Measurements from ENCODE around the gene TPH2.

Gene TPH2

DNA sequence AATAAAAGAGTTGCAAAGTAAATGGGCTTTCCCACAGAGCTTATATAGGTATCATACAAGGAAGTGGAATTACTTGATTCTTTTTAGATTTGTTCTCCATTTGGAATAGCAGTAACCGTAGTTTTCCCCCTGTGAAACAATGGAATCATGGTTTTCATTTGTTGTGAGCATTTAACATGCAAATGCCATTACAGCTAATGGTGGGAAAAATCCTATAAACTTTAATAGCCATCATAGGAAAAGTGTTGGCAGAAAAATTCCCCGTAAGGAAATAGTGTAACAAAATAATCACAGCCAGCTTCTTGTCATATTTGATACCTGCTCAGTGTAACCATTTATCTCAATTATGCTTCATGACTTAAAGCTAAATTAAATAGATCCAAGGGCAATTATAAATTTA is 95.3 kb downstream of the TPH2 start:
- no peak for DNase-seq (ENCODE audit: low read depth)

DNA sequence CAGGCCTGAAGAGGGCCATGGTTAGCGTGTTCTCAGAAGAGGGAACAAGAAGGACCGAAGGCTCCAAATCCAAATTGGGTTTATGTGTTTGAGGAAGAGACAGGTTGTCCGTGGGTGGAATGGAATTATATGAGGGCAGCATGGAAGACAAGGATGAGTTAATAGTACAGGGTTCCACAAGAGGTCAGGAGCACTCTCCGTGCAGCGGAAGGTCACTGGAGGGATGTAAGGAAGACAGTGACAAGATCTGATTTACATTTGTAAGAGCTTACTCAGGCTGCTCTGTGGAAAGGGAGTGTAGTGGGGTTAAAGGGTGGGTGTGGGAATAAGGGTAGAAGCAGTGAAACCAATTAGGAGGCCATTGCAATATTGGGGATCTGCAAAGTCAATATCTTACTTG is 97.0 kb downstream of the TPH2 start:
- DNase-seq (ENCODE audit: low read depth), result no peak

DNA sequence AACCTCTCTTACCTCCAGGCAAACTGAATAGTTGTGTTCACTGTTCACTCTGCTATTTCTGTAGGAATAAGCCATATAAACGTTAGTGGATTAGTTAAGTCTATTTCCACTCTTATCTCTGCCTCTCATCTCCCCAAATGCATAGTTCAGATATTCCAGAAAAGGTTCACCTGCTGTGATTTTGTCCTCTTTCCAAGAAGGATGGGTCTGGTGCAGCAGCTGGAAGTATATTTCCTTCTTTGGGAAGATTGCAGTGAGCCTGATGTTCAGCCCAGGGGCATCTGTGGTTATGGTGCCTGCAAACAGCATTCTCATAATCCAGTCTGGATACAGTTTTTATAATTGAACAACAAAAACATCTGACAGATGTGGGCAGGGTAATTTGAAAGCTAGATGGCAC is 97.7 kb downstream of the TPH2 start:
- no peak for DNase-seq (ENCODE audit: low read depth)

DNA sequence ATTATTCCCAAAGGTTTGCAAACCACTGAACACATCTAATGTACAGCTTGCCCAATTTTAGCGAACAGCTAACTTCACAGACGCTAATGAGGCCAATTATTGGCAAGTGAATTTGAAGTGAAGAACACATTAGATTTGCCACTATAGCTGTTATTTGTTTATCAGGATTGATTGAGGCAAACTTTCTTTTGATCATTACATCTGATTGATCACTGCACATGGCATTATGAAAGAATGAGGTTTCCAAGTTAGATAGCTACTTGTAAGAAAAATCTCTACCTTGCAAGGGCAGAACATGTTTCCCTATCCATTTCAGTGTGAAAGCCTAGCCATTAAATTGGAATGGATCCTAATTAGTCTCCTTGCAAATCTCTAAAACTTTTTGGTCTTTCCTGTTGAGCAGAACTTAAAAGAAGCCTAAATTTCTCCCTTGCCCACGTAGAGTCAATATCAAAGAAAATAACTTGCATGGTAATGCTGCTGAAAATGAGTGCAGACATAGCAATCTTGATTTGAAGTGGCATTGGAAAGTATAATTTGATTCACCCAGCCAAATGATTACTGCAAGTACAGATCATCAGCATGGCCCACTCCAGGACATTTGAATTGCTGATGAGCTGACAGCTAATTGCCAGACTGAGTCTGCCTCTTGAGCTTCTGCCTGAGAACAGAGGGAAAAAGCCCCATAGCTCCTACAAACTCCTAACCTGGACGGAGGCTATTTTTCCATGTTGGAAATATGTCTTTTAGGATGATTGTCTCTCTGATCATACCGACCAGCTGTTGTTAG is 98.6 kb downstream of the TPH2 start:
- DNase-seq (ENCODE audit: low read depth), result no peak

DNA sequence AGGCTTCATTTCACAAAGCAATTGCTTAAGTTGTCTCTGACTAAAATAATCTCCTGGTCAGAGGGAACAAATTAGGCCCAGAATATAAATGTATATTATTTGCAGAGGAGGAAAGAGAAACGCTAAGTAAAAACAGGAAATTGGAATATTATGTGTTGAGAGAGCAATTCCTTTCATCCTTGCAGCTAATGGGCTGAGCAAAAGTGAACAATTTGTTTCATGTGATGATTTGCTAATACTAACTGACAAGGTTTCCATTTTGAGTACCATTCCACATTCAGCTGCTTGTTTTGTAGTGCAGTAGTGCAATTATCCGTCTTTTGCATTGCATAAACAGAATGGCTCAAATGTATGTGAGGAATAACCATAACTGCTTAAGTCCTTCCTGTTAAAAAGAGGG is 103.2 kb downstream of the TPH2 start:
- DNase-seq (ENCODE audit: low read depth), result no peak

DNA sequence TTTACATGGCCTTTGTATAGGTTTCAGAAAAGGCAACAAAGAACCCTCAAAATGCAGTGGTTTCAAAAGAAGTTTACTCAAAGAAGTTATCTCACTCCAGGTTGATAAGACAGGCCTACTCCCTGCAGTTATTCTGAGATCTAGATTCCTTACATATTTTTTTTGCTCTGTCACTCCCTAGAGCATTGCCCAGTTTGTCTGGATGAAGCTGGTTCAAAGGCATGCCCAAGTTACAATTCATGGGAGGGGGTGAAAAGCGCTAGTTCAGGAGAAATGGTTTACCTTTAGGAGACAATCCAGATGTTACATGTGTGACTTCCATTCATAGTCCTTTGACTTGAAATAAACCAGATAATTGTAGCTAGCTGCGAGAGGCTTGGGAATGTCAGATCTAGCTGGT is 115.0 kb downstream of the TPH2 start:
- no peak for DNase-seq (ENCODE audit: low read depth)

DNA sequence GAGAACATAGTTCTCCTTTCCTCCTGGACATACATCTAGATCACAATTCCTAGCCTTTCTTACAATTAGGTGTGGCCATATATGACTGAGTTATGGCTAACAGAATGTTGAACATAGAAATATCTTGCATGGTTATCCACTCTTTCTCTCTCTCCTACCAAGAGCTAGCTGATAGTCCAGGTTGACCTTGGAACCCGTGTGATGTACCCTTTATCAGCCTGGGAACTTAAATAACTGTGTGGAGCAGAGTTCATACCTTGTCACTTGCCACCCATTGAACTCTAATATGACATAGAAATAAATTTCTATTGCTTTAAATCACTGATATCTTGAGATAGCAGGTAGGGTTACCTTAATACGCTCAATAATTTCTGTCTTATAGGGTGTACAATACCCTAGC is 115.9 kb downstream of the TPH2 start:
- no peak for DNase-seq (ENCODE audit: low read depth)

DNA sequence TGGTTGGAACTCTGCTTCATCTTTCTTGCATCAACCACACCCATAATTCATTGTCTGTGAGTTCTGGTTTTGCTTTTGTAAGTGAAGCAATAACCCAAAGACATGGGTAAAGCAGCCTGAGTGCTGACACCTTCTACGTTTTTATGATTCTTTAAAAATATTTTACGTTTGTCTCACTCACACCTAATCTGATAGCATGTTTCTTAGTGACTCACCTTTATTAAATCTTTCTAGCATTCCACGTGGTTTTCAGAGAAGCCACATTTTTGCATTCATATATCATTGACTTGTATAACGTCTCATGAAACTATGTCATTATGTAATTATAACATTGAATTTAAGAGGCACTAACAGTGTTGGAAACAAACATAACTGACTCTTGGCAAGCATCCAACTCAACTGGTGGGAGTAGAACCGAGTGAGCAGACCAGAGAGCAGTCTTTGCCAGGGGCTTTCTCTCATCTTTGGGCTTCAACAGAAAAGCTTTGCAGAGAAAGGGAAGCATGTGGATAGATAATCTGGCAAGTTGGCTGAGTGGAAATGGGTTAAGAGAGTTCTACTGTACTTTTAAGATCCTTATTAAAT is 118.8 kb downstream of the TPH2 start:
- no peak for DNase-seq (ENCODE audit: low read depth)

DNA sequence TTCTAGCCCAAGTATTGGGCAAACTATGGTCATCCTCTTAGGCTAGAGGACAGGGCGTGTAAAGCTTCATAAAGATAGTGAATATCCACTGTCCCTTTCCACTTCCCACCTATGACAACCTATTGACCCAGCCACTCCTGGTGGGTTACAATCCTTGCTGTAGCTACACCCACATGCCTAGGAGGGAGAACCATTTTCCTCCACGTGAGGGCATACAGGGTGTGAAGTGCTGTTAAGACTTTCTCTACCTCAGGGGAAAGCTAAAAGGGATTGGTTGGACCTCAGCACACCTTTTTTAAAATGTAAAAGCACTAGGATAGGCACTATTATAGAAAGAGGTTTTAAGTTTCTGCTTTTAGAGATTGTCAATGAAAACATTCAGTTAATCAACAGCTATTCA is 124.4 kb downstream of the TPH2 start:
- no peak for DNase-seq (ENCODE audit: low read depth)

DNA sequence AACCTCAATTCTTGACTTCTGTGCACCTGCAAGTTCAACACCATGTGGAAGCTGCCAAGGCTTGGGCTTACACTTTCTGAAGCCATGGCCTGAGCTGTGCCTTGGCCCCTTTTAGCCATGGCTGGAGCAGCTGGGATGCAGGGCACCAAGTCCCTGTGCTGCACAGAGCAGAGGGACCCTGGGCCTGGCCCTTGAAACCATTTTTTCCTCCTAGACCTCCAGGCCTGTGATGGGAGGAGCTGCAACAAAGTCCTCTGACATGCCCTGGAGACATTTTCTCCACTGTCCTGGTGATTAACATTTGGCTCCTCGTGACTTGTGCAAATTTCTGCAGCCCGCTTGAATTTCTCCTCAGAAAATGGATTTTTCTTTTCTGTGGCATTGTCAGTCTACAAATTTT is 132.4 kb downstream of the TPH2 start:
- no peak for DNase-seq (ENCODE audit: low read depth)

DNA sequence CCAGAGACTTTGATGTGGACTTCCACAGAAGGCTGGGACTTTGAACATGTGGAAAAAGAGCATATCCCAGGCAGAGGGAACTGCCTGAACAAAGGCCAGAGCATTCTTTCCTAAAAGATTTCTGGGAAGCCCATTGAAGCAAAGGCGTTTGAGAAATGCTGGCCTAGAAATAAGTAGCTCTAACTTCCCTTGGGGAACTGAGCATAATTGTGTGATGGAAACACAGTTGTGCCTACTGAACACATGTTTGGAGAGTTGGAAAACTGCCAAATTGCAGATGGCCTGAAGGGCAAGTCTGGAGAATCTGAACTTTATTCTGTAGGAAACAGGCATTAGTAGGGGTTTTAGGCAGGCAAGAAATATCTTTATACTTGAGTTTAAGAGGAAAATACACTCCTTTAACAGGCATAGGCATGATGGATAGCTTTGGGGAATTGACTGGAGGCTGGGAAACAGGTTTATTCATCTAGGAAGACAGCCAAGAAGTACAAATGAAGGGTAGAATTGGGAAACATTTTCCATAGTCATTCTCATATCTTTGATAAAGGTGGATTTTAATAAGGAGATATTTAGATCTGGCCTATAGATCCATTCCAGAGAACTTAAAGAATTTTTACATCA is 134.1 kb downstream of the TPH2 start:
- DNase-seq (ENCODE audit: low read depth), result no peak

DNA sequence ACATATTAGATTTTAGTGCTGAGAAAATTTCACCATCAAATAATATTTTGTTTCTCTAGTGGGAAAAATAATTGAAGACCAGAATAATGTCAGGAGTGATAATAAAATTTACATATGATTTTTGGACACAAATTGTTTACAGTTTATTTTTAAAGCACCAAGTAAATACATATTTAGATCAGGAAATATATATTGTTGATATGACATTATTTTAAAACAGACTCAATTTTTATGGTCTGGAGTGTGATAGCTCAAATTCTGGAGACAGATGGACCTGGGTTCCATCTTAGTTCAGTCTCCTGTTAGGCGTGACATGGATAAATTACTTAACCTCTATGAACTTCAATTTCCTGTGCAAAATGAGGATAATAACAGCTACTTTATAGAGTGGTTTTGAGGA is 135.4 kb downstream of the TPH2 start:
- DNase-seq (ENCODE audit: low read depth), result no peak

DNA sequence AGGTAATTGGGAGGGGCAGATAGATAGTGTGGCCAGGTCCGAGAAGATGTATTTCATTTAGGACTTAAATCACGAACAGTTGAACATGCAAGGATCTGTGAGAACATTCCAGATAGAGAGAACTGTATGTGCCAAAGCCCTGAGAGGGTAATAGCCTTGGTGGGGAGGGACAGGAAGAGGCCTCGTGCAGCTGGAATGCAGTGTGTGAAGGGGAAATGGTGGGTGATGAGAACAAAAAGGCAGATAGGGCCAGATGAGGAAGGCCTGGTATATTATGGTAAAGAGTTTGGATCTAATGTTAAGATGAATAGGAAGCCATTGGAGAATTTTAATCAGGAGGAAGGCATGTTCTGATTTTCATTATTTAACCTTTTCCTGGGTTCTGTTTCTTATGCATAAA is 136.3 kb downstream of the TPH2 start:
- no peak for DNase-seq (ENCODE audit: low read depth)

DNA sequence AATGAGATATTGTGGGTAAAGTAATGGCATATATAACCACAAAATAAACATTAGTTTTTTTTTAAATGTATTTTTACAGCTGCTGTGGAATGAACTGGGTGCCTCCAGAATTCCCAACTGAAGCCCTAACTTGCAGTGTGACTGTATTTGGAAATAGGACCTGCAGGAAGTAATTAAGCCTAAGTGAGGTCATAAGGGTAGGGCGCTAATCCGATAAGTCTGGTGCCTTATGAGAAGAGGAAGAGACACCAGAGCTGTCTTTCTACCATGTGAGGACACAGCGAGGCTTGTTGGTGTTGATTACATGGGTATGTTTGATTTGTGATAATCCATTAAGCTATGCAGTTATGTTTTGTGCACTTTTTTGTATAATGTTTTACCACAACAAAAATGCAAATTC is 136.8 kb downstream of the TPH2 start:
- DNase-seq (ENCODE audit: low read depth), result no peak

DNA sequence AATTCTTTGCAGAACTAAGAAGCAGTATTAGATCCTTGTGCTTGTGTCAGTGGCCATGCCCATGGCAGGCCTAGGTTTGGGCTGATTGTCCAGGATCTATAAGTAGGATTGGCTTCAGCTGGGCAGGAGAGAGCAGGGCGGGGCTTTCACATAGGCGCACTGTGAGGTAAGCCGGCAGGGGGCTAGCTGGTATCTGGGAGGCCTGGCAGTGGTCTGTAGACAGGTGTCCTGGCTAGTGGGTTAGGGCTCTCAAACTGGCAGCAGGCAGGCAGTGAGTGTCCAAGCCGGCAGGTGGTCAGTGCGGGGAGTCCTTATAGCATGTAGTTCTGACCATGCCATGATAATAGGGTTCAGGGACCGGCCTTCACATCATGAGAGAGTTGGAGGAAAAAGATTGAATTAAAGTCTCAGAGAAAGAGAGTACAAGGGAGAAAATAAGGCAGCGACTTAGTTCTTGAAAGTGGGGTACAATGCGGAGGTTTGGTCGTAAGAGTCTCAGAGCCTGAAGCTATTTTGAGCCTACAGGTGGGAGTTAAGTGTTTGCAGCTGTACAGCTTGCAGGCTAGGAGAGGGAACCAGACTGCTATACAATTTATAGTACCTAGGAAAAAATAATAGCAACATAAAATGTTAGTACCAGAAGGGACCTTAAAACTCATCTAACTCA is 137.4 kb downstream of the TPH2 start:
- no peak for DNase-seq (ENCODE audit: low read depth)

DNA sequence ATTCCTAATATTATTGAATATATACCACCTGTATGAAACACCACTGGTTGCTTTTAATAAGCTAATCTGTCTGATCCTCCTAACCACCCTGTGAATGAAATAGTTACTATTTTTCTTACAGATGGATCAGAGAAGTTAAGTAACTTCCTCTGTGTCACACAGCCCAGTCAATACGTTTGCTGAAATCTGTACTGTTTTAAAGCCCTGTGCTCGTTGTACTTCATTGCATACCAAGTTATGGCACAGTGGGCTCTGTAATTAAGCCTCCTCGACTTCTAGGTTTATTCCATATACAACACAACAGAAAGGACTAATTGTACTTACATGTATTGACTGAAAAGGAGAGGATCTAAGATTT is 137.9 kb downstream of the TPH2 start:
- no peak for DNase-seq (ENCODE audit: low read depth)

DNA sequence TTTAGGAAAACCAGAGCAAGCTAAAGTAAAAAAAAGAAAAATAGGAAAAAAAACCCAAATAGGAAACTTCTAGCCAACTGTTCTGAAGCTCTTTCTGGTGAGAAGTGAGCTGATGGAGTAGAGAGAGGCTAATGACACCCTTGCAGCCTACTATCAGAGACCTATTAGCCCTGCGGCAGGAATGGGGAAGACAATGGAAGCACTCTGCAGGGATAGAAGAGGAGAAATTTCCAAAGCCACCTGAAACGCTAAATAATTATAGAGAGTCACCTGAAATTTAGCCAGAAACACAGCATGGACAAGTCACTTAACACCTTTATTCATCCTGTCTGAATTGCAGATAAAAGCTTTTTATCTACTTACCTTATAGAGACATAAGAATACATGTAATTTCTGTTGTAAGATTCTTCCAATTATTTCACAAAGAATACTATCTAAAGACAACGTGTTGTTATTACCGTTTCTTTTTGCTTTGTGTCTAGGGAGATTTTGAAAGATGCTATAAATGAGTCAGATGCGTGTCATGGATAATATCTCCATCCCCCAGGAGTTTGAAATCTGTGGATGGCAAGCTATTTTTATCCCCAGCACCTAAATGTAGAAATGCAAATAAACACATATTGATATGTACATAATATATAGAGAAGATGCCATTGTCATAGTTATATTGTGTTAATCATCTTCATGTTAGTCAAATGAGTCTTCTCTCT is 138.6 kb downstream of the TPH2 start:
- no peak for DNase-seq (ENCODE audit: low read depth)

DNA sequence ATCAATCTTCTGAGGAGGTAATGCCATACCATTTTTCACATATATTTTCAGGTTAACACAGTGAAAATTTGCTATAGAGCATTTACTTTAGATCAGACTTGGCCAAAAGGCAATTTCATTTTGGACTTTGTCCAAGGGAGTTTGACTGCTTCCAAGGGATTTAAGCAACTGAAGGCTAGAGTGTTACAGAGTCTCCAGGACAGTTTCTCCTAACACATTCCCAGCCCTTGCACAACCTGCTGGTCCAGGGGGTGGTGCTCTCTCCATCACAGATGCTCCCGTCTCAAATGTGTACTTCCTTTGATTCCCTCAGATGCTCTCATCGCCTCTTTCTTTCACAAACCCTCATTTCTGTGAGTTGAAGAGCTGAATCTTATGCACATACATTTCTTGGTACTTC is 143.1 kb downstream of the TPH2 start:
- DNase-seq (ENCODE audit: low read depth), result no peak
